B cell (primary cell): ENCODE data around the gene ICA1.

Experiments used
- EZH2 ChIP-seq: IDR thresholded peaks from 2 replicates; pipeline ENCODE4 v1.6.1; 2012; ENCODE audit warnings: borderline replicate concordance, low read depth, mild to moderate bottlenecking, moderate library complexity, low read length; ENCODE audit not compliant: insufficient read depth, poor library complexity, severe bottlenecking
- TF ChIP-seq, protein P1 (sequence below): fragments of 200-600 bp; IDR thresholded peaks from one replicate; pipeline ENCODE4 v1.8.0; 2022; ENCODE audit warnings: antibody characterized with exemption, mild to moderate bottlenecking

DNA sequence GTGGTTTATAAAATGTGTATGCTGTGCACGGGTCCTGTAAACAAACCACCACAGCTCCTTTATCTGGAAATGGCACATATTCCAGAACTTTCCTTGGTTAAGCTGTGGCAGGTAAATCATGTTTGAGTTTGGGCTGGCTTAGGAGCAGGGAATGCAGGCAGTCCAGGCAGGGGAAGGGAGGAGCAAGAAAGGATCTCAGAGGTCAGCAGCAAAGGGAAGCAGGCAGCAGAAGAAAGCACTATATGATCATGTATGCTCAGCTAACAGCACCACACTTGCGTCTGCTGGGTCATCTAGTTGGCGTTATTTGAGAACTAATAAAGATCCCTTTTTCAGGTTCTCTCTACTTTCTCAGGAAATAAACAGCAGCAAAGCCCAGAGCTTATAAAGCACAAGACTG lies 7.8 kb downstream of the ICA1 start:
- TF ChIP-seq, protein P1, sequence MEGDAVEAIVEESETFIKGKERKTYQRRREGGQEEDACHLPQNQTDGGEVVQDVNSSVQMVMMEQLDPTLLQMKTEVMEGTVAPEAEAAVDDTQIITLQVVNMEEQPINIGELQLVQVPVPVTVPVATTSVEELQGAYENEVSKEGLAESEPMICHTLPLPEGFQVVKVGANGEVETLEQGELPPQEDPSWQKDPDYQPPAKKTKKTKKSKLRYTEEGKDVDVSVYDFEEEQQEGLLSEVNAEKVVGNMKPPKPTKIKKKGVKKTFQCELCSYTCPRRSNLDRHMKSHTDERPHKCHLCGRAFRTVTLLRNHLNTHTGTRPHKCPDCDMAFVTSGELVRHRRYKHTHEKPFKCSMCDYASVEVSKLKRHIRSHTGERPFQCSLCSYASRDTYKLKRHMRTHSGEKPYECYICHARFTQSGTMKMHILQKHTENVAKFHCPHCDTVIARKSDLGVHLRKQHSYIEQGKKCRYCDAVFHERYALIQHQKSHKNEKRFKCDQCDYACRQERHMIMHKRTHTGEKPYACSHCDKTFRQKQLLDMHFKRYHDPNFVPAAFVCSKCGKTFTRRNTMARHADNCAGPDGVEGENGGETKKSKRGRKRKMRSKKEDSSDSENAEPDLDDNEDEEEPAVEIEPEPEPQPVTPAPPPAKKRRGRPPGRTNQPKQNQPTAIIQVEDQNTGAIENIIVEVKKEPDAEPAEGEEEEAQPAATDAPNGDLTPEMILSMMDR: no peak
- no peak for TF ChIP-seq EZH2
